Thyroid gland (tissue), 4 donors: Measurements from ENCODE around the gene RAB28.

Experiments used
- POLR2A ChIP-seq, 2 donors: fragments of 450-650 bp; IDR thresholded peaks; one replicate each; pipeline ENCODE4 v1.6.1; 2017; ENCODE audit warnings: antibody characterized with exemption in 2 of 2, mild to moderate bottlenecking in 2 of 2, moderate library complexity in 1 of 2
- TF ChIP-seq, protein P1 (sequence below), 6 experiments: fragments of 200-600 bp in 3 of 6; fragments of 450-650 bp in 3 of 6; sonication (generic) in 3 of 6; IDR thresholded peaks; one replicate each; pipeline ENCODE4 v1.5.1; 2016 to 2019; ENCODE audit warnings: antibody characterized with exemption in 6 of 6, mild to moderate bottlenecking in 2 of 6, inconsistent platforms in 1 of 6, moderate library complexity in 1 of 6

DNA sequence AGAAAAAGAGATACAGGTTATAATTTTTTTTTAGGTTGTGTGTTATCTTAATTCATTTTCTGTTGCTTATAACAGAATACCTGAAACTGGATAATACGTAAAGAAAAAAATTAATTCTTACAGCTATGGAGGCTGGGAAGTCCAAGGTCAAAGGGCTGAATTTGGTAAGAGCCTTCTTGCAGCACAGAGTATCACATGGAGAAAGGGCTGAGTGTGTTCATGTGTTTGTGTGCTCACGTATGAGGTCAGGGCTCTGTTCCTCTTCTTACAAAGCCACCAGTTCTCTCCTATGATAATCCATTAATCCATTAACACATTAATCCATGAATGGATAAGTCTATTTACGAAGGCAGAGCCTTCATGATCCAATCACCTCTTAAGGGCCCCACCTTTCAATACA lies 8.6 kb upstream of the RAB28 start:
- TF ChIP-seq, protein P1, sequence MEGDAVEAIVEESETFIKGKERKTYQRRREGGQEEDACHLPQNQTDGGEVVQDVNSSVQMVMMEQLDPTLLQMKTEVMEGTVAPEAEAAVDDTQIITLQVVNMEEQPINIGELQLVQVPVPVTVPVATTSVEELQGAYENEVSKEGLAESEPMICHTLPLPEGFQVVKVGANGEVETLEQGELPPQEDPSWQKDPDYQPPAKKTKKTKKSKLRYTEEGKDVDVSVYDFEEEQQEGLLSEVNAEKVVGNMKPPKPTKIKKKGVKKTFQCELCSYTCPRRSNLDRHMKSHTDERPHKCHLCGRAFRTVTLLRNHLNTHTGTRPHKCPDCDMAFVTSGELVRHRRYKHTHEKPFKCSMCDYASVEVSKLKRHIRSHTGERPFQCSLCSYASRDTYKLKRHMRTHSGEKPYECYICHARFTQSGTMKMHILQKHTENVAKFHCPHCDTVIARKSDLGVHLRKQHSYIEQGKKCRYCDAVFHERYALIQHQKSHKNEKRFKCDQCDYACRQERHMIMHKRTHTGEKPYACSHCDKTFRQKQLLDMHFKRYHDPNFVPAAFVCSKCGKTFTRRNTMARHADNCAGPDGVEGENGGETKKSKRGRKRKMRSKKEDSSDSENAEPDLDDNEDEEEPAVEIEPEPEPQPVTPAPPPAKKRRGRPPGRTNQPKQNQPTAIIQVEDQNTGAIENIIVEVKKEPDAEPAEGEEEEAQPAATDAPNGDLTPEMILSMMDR (IDR thresholded peaks at IDR 0.05) = no peak
- TF ChIP-seq POLR2A (IDR thresholded peaks at IDR 0.05) = no peak
